Islet precursor cell (in vitro differentiated cells): ENCODE results near the gene ALOX5AP.

Source experiments
- DNase-seq: peaks from one replicate; pipeline ENCODE4 v3.0.0-alpha.2; 2018

ALOX5AP gene

DNA sequence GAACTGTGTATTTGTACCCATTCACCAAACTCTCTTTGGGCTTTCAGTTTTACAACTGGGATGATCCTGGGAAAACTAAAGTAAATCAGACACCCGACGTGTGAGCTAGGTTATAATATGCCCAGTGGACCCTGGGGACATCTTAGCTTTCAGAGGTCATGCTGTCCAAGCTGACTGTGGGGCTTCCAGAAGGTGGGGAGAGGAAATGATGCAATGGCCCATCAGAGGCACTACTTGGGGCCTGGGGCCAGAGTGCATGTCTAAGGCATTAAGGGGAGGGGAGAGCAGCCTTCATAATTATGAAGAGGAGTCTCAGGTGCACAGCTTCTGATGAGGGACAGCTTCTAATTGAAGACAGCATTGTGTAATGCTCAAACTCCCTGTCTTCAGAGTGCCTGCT is 30.9 kb downstream of the ALOX5AP start:
- DNase-seq, result no peak

DNA sequence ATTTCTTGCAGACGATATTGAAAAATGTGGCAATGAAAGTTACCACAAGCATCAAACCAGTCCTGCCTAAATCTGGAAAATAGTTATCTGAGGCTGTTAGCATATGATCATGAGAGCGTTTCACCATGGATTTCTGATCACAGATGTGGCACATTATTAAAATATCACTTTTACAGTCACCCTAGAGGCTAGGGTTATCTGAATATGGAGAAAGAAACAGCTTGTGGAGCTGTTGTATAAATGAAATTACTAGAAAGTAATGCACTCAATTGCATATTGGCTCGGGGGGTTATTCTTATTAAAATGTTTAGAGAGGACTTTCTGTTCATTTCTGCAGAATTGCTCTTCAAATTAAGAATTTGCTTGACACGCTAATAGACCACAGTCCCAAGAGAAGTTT is 35.6 kb downstream of the ALOX5AP start:
- no peak for DNase-seq

DNA sequence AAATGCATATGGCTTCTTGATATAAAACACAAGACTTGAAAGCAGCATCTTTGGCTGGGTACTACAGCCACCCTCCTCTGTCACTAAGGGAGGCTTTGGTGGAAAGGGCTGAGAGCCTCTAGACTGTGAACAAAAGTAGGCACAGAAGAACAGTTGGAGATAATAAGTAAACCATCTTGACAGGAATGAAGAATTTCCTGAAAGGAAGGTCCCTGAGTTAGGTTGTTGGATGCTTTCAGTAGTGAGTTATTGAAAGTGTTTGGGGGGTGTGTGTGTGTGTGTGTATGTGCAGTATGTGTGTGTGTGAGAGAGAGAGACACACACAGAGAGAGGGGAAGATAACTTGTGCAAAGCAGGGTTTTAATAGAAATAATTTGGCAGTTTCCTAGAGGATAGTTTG is 38.2 kb downstream of the ALOX5AP start:
- no peak for DNase-seq

DNA sequence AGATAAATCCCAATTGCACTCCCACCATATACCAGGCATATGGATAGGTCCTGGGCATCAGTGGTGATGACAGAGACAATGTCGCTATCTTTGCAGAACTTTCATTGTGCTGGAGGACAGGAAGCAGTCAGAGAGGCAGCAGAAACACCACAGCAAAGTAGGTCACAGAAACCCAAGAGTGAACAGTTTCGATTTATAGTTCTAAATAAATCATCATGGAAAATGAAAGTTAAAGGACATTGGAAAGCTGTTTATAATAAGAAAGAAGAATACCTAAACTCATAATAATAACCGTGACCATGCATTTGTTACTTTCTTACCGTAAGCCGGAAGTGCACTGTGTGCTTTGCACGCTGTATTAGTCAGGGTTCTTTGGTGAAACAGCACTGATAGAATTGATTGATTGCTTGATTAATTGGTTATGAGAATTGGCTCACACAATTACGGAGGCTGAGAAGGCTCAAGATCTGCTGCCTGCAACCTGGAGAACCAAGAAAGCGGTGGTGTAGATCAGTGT is 38.9 kb downstream of the ALOX5AP start:
- no peak for DNase-seq

DNA sequence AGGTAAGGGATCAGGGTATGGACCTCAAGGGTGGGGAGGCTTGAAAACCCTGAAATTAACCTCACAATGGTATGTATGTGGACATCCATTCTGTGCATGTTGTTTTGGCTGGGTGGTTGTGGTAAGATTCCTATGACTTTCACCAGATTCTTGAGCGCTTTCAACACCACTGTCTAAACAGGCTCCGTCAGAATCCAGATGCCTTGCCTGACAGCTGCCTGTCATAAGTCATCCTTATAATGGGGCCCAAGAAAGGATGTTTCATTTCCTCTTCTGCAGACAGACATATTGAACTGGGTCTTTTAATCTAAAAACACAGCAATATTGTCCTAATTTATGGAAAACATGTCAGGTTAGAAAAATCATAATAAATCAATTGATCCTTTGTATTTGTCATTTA is 41.3 kb downstream of the ALOX5AP start:
- no peak for DNase-seq

DNA sequence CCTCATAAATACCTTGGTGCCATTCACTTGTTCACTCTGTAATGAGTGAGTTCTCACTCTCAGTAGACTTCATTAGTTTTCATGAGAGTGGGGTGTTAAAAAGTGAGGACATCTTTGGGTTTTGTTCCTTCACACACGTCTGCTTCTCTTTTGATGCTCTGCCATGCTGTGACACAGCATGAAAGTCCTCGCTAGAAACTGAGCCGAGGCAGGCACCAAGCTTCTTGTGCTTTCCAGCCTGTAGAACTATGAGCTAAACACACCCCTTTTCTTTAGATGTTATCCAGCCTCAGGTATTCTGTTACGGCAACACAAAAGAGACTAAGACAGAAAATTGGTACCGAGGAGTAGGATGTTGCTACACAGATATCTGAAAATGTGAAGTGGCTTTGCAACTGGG is 43.7 kb downstream of the ALOX5AP start:
- DNase-seq, result no peak

DNA sequence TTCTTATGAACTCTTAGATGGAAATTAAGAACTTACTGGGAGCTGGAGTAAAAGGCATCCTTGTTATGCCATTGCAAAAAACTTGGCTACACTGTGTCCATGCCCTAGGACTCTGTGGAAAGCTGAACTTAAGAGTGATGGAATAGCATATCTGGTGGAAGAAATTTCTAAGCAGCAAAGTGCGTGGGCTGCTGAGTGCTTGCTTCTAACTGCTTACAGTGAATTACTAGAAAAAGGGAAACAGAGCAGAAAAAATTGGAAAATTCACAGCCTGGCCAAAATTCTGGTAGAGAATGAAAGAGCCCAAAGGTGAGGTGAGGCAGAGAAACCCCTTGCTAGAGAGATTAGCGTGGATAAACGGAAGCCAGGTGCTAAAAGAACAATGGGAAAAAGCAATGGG is 44.3 kb downstream of the ALOX5AP start:
- DNase-seq, result no peak

DNA sequence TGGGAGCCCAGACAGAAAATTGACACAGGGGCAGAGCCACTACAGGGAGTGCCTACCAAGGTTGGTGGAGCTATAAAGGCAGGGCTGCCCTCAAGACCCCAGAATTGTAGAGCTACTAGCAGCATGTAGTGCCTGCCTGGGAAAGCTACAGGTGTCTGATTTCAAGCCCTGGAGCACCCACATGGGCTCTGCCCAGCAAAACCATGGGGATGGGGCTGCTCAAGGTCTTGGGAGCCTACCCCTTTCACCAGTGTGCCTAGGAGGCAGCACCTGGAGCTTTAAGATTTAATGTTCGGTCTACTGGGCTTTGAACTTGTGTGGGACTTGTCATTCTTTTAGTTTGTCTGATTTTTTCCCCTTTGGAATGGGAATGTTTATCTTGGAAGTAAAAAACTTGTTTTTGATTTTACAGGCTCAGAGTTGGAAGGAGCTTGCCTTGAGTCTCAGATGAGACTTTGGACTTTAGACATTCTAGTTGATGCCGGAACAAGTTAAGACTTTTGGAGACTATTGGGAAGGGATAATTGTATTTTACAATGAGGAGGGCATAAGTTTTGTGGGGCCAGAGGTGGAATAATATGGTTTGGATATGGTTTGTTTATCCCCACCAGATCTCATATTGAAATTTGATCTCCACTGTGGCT is 45.1 kb downstream of the ALOX5AP start:
- DNase-seq, result no peak

DNA sequence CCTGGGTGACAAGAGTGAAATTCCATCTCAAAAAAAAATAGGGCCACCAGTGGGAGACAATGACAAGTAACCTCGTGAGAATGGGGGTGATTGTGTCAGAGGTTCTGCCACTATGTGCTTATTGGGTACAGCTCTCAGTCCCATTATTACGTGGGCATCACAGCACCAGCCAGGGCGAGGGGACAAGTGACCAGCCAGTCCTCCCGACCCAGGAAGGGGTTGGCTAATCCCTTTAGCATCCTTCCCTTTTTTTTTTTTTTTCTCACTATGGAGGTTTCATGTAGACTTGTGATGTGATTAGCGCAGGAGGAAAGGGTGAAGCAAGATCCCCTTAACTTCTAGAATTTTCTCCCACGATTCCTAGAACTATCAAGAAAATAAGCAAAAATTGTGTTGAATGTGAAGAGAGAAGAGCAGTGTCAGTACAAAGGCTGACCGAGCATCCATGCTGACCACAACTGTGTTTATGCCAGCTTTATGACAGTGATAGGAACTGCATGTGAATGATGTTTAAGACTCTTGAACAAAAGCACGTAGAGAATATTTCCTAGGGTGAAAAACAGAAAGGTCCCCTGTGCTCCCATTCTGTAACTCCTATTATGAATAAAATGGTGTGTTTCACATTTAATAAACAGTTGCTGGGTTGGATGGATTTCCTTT is 50.0 kb downstream of the ALOX5AP start:
- no peak for DNase-seq

DNA sequence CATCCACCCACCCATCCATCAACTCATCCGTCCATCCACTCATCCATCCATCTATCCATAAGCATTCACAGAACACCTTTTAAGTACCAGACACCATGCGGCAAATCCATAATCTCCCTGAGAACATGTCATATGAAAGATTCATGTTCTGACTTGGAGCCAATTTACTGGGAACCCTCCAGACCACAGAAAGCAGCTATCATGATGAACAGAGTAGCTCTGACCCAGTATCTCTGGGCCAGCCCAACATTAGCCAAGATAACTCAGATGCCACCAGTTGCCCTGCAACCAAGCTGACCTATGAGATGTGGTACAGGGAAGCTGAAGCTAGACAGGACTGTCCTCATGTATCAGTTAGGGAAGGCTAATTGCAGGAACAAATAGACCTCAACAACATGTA is 51.3 kb downstream of the ALOX5AP start:
- DNase-seq, result no peak

DNA sequence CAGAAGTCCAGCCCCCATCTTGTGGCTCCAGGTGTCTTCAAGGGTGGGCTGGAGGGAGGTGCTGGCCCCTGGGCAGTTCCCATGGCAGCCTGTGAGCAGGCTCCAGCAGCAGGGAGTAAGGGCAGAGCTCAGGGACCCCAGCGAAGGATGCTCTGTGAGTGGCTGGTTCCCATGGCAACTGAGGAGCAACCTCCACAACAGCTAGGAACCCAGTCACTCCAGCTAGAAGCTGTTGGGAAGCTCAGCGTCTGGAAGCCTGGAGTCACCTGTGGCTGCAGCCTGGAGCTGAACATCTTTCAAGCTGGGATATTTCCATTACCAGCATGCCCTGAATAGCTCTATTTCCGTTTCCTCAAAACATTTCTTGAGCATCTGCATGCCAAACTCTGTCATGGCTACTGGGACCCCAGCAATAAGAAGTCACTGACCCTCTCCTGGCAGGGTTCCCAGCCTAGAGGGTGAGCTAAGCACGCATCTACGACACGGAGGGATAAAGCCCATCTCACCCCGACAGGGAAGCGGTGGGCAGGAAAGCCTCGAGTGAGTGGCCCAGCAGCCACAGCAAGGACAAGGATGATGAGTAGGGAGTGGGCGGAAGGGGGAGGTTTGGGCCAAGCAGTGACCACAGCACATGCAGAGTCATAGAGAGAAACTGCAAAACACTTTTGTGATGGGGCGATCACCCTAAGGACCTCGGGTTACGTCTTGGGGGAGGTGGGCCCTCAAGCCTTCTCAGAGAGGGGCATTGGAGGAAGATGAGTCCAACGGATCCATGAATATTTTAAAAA is 52.6 kb downstream of the ALOX5AP start:
- DNase-seq, result no peak

DNA sequence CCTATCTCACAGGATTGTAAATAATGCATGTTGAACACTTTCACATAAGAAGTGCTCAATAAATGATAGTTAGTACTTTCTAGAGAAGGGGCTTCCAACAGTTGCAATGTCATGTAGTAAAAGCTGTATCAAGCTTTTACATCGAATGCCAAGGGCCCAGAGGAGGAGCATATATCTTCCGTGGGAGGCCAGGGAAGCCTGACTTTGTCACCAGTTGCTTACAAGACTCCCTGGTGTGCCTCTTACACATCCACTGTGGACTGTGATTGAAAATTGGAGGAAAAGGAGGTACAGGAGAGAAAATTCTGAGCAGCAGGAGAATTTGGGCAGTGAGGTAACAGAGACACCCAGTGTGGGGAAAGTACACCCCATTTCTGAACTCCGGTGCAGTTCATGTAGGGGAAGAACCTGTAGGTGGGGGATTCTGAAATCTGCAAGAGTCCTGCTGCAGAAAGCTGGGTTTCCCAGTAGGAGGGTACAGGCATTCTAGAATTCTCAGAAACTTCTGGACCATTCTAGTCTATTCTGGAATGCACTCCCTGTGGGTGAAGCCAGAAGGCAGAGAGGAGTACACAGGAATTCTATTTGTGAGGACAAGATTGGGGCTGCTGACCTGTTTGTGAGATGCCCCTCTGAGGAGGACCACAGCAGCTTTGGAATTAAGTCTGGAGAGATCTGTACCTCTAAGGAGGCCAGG is 54.0 kb downstream of the ALOX5AP start:
- peak; percentile 35 for DNase-seq

DNA sequence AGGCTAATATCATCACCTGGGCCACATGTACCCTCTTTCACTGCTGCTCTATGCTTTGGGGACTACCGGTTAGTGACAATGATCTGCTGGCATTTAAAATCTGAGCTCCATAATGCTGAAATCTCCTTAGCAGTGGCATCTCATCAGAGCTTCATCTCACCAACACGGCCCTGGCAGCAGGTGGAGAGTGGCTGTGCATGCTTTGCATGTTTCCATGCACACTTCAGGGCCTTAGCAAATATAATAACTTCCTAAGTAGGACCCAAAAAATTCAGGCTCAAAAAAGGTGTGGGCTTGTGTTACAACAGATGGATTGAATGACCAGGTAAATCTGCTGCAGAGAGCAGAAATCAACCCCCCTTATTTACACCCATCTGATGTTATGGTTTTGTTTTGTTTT is 55.2 kb downstream of the ALOX5AP start:
- DNase-seq, result peak; percentile 12

DNA sequence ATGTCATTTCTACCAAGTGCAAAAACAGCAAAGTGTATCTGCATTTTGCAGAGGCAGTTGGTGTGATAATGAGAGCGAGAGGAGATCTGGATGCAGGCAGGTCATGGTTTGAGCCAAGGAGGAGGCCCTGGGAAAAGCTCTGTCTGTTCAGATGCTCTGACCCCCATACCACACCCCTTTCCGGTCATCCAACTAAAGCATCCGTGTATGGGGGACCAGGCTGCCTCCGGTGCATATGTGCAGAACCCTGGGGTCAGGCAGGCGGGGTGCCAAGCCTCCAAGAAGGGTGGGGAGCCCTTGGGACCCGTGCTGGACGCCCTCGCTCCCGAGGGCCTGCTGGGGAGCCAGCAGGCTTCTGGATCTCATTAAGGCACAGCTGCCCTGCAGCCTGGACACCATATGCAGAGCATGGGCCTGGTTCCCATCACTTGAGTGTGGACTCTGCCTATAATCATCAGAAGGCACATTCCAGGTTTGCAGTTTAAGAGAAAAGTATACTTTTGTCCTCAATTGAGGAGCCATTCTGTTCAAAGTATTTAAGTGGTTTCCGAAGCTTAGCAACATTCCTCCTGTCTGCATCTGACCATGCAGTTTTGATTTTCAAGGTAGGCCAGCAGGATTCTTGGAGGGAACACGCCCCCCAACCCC is 56.1 kb downstream of the ALOX5AP start:
- peak; percentile 86 for DNase-seq

DNA sequence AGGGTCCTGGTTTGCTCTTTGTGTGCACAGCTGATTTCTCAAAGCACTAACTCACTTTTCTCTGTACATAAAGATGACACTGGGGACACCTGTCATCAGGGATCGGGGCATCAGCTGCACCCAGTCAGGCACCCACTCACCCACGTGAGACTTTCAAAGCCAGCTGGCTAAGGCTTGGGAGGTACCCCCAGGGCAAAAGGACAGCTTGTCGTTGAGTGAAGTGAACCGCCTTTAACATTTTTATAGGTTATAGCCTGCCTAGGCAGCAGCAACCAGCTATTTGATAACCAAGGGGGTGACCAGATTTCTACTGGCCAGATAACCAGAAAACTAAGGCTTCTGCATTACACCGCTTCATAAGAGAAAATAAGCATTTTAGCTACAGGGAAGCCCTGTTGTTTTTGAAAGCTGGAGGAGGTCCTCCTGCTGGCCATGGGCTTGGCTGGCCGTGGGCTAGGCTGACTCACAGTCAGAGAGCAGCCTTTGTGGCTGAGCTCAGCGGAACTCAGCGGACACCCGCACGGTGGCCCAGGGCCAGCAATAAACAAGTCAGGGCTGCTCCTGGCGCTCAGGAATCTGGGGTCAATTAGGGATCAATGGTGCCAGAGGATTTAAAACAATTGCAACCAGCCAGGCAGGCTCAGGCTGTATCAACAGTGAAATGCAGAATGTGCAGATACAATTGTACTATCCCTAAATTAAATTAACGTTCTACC is 57.1 kb downstream of the ALOX5AP start:
- peak; percentile 98 for DNase-seq

DNA sequence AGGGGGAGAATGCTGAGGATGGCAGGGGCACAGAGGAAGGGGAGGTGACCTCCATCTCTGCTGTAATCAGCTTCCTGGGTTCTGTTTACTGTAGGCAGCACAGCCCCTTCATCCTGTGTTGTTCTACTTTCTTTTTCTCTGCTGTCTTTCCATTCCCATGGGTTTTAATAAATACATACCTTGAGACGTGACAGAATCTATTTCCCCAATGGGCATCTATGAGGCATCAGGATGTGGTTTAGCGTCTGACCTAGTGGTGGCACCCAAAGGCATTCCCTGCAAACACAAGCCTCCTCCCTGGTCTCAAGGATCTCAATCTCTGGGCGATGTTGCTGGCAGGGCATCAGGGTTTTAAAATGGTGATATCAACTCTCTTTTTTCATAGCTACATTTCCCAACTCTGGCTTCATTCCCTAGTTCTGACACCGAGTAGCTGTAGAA is 60.8 kb downstream of the ALOX5AP start:
- DNase-seq, result peak; percentile 39

DNA sequence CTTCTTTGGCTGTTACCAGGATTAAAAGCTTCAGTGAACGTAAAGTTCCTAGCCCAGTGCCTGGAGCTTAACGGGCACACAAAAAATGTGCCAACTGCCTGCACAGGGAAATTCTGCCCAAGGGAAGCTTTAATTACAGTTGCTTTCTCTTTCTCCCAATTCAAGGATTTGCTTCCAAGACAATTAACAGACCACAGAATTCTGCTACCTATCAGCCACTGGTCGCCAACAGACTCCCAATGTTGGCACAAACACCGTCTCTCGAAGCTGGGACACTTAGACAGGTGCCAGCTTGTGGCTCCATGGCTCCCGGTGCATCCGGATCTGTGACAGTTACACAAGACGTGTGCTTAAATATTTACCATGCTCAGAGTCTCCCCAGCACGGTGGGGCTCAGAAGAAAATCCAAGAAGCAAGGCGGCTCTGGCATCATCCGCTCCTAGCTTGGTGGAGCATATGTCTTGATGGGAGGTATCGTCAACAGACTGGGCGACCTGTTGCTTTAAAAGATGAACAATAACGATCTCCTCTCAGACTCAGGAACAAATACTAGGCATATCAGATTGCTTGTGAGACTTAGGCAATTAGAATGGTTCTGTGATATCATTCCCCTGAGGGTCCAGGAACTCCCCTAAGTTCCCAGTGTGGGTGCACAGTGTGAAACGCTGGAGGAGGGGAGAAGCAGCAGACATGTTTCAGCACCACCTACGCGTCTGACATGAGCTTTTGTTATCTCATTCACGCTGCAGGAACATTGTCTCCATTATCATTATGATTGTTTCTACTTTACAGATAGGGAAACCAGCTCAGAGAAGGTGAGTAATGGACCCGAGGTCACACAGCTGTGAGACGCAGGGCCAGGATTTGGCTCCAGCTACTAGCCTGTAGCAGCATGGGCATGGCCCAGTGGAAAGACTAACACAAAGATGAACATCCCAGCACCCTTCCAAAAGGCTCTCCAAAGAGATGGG is 61.6 kb downstream of the ALOX5AP start:
- DNase-seq, result peak; percentile 43

DNA sequence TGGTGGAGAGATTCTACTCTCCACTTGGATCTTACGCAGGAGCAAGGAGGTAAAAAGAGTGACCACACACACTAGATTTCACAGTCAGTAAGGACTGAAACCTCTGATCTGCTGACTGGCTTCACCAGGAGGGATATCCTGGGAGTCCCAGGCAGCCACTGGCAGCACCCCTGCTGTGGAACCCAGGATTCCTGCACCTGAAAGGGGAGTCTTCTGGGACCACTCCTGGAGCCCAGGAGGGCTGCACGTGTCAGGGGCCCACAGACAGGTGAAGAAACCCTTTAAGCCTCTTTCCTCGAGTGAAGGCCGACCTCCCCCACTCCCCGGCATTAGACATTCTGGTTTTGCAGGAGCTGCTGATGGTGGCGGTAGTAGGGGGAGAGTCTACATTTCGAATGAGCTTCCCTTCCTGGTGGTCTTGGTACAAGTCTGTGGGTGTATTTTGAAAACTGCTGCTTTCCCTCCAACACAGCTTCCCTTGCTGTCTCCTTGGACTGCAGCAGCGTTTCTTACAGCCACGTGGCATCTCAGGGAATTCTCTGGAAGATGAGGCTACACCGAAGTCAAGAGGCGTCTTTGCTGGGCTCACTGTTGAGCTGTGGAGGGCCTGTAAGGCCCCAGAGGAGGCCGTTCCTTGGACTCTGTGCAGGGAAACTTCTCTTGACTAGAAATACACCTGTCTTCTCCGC is 62.6 kb downstream of the ALOX5AP start:
- DNase-seq, result peak; percentile 50

DNA sequence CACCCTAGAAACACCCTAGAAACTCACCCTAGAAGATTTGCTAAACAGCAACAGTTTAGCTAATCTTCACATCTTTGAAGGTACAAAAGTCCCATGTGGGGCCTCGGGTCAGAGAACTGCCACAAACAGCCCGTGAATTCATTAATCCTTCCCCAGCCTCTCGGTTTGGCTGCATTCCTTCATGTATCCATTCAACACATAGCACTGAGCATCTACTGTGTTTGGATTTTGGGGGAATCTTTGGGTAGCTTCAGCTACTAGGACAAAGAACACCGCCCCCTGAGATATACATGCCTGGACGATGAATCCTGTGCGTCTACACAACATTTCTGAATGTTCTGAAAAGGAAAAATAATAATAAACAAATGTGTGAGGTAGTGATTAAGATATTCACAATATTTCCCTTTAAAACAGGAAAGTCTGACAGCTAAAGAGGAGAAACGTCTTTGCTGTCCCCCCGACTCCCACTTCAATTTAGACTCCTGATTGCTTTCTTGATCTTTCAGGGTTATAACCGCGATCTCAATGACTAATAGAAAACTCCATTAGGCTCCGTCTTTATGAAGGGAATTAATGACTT is 63.5 kb downstream of the ALOX5AP start:
- no peak for DNase-seq

DNA sequence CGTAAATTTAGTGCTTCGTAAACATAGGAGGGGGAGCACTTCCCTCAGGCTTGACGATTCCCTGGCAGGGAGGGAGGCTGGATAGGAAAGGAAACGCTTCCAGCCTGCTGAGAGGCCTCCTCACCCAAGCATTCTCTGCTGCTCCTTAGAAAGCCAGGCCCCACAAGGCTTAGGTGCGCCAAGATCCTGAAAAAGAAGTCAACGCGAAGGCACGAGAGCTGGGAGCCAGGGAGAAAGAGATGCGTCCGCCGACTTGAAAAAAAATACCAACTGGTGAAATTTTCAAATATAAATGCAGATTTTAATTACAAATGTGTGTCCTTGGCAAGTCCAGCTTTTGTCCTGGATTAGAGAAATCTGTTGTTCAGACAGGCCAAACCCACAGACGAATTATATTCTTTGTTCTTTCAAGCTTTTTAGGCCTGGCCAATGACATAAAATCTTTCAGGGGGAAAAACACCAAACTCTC is 64.0 kb downstream of the ALOX5AP start:
- peak; percentile 53 for DNase-seq
